HG02981 (cell line): ENCODE results near the gene RAP1GAP.

Source experiments
- ATAC-seq: cut with Tn5 transposase; IDR thresholded peaks from one replicate; pipeline ENCODE4 v1.9.1; 2021; ENCODE audit warnings: mild to moderate bottlenecking, moderate library complexity; ENCODE audit not compliant: unreplicated experiment

RAP1GAP gene

DNA sequence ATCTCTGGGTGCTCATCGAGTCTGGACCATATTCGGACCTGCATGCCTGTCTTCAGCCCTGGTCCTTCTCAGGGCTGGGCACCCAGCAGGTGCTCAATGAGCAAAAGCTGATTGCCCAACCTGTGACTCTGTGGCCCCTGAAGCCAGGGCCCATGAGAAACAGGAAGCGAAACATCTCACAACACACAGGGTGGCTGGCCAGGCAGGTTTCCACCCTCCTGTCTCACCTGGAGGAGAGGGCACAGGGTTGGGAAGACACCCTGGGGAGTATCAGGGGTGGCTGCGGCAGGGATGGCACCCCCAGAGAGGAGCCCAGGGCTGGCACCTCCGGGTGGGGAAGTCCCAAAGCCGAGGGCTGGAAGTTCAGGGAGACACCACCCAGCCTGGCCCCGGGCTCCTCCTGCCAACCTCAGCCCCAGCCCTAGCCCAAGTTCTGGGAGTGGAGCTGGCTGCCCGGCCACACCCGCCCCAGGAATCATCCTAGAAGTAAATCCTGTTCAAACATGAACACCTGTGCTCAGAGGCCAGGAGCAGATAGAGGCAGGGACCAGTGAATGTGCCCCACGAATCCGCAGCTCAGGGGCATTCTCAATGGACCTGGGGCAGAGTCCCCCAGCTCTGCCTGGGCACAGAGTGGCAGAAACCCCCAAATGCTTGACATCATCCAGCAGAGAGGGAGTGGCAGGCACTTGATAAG lies 54.6 kb downstream of the RAP1GAP start:
- ATAC-seq, result no peak

DNA sequence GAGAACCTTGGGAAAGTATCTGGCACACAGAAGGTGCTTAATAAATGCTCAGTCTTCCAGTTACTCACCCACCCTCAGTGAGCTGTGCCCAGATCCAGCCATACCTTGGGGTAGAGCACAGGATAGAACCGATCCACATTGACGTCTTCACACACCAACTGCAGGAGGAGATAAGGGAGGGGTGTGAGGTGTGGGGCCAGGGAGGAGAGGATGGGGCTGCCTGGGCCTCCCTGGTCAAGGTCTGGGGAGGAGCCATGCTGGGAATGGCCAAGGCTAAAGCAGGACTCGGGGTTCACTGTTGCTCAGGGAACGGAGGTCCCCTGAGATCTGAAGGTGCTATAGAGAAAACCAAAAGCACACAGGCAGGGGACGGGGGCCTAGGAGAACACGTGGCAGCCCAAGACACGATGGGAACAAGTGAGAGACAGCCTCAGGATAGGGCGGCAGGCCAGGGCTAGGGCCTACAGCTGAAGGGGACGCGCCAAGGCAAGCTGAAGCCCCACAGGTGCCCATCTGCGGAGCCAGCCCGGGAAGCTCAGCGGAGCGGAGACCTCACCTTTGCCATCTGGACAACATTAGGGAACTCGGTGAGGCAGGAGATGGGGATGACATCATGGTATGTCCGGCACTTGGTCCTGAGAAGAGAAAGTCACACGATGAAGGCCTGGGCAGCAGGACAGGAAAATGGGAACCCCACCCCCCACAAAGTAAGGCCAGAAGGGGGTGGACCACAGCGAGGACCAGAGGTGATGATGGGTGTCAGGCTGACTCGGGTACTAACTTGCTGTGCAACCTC lies 55.9 kb downstream of the RAP1GAP start:
- no peak for ATAC-seq

DNA sequence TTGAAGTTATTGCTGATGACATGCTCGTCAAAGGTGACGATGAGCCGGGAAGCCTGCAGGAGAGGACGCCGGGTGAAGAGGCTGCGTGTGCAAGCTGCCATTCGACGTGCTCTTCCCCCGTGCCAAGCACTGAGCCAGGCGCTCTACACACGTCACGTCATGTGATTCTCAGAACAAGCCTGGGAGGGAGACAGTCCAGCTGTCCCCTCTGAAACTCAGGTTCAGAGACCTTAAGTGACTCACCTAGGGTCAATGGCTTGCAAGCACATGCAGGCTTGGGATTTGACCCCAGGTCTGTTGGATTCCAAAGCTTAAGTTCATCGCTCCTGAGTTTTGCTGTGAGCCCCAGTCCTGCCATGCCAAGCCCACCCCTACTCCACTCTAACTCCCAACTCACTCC lies 57.1 kb downstream of the RAP1GAP start:
- ATAC-seq, result no peak

DNA sequence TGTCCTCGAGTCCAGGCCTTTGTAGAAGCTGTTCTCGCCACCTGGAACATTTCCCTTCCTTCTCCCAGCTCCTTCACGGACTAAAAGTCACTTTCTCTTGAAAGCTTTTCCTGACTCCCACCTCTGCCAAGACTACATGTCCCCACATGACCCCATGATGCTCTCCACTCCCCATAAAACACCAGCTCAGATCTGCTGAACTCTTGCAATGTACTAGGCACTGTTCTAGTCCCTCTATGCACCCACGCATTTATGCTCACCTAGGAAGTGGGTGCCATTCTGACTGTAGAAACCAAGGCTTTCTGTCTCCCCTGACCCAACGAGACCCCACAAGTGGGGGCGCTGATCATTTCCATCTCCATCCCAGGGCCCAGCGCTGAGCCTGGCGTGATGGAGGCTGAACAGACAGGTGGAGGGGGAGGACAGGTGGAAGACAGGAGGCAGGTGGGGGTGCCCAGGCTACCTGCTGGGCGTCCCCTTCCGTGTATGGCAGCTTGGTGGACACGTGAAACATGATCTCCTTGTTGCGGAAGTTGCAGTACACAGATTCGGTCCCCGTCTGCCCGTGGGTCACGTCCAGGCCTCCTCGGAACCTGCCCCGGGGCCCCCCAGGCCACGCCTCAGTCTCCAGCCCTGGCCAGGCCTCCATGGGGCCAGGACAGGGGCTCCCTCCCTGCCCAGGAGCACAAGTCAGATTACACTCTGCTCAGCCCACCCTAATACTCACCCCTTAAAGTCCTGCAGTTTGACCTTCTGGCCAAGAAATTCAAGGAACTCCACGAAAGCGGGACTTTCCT lies 58.0 kb downstream of the RAP1GAP start:
- no peak for ATAC-seq

DNA sequence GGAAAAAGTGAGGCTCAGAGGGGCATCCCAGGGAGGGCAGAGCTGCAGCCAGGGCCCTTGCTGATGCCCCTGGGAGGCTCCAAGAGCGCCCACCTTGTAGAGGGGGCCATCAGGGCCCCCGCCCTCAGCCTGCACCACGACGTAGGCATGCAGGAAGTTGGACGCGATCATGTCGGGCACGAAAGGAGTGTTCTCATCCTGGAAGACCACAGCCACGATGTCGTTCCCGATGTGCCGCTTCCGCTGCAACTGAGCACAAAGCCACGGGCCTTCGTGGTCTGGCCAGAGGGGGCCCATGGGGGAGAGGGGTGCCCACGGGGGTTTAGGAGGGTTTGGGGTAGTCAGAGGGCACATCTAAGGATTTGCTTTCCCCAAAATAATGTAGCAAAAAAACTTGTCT lies 59.1 kb downstream of the RAP1GAP start:
- ATAC-seq, result no peak

DNA sequence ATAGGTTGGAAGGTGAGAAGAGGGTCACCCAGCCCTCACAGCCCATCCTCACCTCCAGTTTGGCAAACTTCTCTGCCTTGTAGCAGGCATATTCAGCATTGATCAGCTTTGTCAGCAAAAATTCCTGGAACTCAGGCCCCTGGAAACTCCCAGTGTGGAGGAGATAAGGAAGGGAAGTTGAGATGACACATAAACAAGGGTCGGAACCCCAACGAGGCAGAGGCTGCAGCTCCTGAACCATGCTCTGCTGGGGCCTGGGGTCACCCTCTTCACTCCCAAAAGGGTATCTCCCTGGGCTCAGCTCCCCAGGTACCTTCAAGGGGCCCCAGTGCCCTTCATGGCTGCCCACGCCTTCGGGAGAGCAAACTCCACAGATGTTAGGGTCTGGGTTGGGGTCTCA lies 60.4 kb downstream of the RAP1GAP start:
- no peak for ATAC-seq

DNA sequence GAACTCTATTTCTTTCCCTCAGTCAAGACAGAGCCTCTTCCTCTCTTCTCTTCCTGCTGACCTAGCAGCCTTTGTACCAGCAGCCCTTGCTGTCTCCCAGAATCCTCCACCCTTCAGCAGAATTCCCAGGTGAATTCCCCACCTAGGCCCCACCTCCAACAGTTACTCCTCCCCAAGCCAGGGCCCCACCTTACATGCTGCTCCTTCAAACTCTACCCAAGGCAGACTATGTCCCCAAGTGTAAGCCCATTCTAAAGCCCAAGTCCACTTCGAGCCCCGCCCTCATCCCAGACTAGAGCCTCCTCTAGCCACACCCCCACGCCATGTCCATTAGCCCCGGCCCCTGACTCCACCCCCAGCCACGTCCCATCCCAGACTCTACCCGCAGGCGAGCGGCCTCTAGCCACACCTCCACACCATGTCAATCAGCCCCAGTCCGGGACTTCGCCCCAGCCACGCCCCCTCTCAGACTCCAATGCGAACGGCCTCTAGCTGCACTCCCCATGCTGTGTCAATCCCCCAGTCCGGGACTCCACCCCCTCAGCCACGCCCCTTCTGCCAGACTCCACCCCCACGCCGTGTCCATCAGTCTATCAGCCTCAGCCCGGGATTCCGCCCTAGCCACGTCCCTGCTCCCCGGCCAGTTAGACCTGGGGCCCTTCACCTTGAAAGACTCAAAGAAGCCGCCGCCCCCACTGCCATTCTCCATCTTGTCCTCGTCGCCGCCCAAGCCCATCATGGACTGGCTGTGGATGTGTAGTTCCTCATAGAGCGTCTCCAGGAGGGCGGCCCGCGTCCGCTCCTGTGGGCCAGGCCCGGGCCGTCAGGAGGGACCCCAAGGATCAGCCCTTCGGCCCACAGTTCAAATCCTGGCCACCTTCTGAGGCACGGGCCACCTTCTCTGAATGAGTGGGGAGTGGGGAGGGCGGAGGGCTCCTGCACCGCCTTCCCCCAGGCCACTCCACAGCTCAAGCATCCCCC lies 61.3 kb downstream of the RAP1GAP start:
- ATAC-seq, result peak; percentile 67

DNA sequence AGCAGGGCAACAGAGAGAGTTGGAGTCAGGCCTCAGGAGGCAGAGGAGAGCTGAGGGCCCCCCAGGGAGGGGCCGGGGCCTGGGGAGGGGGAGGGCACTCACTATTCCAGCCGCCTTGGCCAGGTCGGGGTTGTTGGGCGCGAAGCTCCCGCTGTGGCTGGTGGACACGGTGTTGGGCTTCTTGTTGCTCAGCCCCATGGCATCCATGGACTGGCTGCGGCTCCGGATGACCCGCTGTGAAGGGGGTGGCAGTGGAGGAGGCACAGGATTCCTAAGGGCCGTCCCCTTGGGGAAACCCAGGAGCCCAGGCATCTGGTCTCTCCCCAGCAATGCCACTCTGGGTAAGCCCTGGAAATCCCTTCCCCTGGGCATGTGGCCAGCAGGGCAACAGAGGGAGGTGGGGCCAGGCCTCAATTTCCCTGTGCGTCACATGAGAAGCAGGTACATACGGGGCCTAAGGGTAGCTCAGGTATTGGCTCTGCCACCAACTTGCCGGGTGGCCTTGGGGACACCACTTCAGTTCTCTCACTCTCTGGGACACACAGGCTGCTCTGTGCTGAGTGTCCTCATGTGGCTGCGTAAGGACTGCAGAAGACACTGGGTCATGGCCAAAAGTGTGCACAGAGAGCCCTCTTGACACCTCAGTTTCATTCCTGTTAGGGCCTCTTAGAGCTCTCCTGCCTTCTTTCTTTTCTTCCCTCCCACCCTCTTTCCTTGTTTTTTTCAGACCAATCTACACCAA lies 63.0 kb downstream of the RAP1GAP start:
- ATAC-seq, result no peak

DNA sequence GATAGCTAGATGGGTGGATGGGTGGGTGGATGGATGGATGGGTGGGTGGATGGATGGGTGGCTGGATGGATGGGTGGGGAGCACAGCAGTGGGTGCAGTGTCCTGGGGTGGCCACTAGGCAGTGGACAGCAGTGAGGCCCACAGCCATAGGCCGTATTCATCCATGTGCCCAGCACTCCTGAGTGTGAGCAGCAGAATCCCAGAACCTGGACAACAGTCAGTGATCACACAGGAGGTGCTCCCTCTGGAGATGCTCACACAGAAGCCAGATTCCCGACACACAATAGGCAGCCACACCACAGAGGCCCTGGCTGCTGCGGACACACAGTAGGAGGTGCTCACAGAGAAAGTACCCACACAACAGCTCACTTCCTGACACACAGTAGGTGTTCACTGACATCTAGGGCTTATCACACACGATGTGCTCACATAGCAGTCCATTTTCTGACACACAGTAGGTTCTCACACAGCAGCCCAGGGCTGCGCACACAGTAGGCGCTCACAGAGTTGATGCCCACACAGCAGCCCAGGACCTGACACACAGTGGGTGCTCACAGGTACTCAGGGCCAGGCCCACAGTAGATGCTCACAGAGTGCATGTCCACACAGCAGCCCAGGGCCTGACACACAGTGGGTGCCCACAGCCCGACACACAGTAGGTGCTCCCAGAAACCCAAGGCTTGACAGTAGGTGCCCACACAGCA lies 64.0 kb downstream of the RAP1GAP start:
- ATAC-seq, result no peak

DNA sequence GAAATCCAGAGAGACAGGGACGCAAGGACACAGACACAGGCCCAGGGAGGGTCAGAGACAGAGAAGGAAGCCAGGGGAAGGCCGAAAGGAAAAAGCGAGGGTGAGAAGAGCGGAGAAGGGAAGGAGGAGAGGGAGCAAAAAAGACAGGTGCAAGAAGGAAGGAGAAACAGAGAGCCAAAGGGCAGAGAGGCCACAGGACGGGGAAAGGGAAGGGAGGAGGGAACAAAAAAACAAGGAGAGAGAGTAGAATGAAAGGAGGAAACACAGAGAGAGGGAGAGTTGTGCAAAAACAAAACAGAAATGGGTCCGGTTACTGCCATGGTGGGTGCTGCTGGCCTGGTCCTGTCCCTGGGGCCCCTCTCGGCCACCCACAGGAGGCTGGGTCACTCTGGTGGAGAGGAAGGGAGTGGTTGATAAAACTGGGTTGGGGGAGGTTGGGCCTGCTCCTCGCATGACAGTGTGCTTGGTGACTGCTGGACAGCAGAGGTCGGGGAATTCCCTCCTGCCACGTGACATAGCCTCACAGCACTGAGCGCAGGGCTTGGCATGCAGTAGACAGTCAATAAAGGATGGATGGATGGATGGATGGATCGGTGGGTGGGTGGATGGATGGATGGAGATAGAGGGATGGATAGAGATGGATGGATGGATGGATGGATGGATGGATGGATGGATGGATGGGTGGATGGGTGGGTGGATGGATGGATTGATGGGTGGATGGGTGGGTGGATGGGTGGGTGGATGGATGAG lies 64.8 kb downstream of the RAP1GAP start:
- no peak for ATAC-seq

DNA sequence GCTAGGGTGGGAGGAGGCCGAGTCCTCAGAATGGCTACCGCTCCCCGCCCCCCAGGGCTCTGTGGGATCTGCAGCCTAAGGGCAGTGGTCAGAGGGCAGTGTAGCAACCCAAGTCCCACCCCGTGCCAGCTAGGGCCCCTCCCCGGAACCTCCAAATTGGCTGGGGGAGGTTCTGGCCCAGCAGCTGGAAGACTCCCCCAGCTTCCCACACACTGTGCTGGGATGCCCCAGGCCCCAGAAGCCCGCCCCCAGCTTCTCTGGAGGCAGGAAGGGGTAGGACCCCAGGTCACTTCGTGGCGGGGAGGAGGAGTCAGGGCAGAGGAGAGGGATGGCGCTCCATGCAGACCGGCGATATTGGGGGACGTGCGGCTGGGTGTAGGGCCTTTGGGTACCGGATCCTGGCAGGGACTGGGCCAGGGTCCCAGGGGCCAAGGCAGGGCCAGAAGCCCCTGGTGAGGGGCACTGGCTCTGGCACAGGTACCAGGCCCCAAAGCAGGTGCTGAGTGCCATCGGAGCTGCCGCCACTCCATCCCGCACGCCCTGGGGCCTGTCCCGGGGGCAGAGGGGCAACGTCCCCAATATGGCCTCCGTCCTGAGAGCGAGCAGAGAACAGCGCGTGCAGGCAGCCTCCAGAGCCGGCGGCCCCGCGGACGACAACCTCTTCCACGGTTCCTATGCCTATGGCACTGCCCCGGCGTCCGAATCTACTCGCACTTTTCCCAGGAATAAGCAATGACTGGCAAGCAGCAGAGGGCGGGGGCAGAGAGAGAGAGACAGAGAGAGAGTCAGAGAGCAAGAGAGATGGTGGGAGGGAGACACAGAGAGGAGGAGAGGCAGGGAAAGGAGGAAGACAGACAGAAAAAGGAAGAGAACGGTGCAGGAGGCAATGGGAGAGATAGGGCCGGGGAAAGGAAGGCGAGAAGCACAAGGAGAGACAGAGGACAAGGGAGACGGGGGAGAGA lies 65.7 kb downstream of the RAP1GAP start:
- no peak for ATAC-seq

DNA sequence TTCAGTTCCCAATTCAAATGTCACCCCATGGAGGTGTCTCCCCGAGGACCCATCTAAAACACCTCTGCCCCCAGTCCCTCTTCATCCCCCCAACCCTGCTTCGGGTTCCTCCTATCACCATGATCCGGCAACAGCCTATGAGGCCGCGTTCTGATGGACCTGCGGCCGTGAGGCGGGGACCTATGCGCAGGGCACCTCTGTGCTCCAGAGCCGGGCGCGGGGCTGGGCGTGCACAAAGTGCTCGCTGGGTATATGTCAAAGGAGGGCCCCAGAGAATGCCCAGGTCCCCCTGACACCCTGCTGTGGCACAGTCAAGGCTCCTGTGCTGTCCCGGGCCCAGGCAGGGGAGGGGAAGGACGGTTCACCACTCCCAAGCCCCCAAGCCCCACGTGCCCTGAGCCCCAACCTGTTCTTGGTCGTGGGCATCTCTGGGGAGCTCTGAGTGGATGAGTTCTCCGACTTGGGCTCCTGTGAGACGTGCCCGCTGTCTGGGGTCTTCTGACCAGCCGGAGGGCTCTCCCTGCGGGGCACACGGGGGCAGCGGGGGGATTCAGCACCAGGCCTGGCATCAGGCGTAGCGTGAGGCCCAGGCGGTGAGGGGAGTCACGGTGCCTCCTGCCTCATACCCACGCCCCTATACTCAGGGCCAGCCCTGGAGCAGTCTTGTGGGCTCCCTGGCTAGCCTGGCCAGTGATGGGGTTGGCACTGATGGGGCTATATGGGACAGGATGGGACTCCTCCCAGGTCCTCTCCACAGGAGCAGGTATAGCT lies 67.7 kb downstream of the RAP1GAP start:
- no peak for ATAC-seq

DNA sequence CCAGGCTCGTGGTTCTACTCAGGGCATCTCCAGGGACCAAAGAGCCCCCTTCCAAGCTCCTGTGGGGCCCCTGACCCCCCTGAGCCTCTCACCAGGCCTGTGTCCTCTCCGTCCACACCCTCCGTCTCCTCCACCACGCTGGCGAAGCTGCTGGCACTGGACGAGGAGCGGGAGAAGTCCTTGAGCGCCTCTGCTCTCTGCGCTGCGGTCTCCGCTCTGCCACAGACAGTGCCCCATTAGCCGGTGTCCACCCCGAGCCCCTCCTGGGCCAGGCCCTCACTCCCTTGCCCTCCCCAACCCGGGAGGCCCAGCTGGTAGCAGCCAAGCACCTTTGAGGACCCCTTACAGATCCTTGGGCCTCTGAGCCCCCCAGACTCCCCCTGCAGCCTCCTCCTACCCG lies 69.8 kb downstream of the RAP1GAP start:
- no peak for ATAC-seq

DNA sequence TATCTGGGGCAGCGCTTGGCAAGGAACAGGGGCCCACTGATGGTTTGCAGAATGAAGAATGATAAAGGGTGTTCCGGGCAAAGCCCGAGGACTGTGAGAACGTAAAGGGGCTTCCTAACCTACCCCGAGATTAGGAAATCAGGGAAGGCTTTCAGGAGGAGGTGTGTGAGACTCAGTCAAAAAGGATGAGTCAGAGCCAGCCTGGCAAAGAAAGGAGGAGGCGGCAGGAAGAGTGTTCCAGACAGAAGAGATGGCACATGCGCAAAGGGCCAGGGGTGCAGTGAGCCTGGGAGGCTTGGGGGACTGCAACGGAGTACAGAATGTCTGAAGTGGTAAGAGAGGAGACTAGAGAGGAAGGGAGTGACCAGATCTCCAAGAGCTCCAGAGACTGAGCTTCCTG lies 70.3 kb downstream of the RAP1GAP start:
- no peak for ATAC-seq

DNA sequence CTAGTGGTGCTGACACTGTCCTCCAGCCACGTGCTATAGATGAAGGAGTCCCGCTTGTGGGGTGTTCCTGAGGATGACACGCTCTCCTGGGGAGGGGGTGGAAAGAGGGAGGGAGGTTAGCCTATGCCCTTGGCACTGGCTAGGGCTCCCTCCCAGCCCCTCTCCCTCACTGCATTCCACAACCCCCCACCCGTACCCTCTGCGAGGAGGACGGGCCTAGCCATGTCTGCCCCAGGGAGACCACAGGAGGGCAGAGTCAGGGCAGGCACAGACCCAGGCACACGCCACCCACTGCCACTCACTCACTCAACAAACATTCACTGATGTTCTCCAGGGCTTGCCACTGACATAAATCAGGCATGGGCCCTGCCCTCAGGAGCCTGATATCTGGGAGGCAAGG lies 70.7 kb downstream of the RAP1GAP start:
- ATAC-seq, result no peak

DNA sequence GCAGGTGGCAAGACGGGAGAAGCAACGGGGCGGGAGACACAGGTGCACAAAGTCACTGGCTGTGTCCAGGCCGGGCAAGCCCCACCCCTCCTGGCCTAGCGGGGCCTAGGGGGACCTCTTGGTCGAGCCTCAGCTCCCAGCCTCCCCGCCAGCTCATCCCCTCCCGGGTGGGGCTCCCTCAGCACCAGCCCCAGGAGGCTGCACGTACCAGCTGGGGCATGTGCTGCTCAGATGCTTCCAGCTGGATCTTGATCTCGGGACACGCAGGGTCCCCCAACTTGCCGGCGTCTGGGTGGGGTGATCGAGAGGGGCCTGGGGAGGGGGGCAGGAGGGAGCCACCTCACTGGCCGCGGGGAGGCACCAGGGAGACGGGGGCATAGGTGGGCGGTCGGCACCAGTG lies 71.4 kb downstream of the RAP1GAP start:
- no peak for ATAC-seq

DNA sequence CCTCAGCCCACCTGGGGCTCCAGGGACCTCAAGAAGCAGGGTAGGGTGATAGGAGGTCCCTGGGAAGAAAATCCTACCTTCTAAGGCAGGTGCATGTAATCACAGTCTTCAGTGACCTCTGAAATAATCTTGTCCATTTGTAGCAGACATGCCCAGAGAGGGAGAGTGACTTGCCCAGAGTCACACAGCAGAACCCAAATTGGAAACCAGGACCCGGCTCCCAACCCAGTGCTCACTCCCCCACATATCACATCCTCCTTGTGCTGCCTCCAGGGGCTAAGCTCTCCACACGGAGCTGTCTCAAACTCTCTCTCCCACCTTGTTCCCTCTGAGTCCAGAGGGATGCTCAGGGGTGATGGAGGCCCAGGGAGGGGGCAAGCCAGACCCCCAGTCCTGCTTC lies 72.5 kb downstream of the RAP1GAP start:
- no peak for ATAC-seq
